Caco-2 (cell line): ENCODE data around the gene KIAA0232. TPM values are rescaled to one million over a fixed set of nuclear protein-coding genes. Genes with fewer than 3 reads are reported as not detected.
A peak's percentile ranks its signal among the peaks of the same experiment; 100 is the strongest.

Experiments
- BruUV-seq: library from RNA; stranded (reverse); fragments of 400-500 nt; replicated peaks from 2 replicates; lab custom pipeline; 2021; lab: Mats Ljungman, UMichigan
- CTCF ChIA-PET: fragments of 300-600 bp; sonication (Branson Sonifier 250); formaldehyde crosslinking; loops from one replicate; lab custom pipeline; 2022; ENCODE audit warnings: antibody characterized with exemption; lab: Charles Lee
- POLR2A ChIA-PET: fragments of 300-600 bp; sonication (Branson Sonifier 250); formaldehyde crosslinking; loops from one replicate; lab custom pipeline; 2022; ENCODE audit warnings: antibody characterized with exemption; lab: Charles Lee
- DNase-seq, 2 experiments: peaks; one replicate each; pipeline versions ENCODE4 v3.0.0 to v3.0.0-alpha.2; 2020 to 2022
- H3K27me3 ChIP-seq: replicated peaks from 2 replicates; pipeline ENCODE4 v1.6.0; 2011; ENCODE audit warnings: low read length; ENCODE audit not compliant: control insufficient read depth, insufficient read depth
- H3K36me3 ChIP-seq: 2 replicates; pipeline ENCODE4 v1.5.1; 2011; ENCODE audit warnings: low read length; ENCODE audit not compliant: control insufficient read depth, insufficient read depth
- H3K4me1 ChIP-seq: fragments of 250-450 bp; sonication (Bioruptor Pico); 2 replicates; pipeline ENCODE4 v1.5.1; 2020; ENCODE audit warnings: mild to moderate bottlenecking
- H3K4me3 ChIP-seq: 2 replicates; pipeline ENCODE4 v1.5.1; 2011; ENCODE audit warnings: low read depth, mild to moderate bottlenecking, control low read depth, low read length
- H3K9me3 ChIP-seq: fragments of 250-450 bp; sonication (Bioruptor Pico); 2 replicates; pipeline ENCODE4 v1.5.1; 2020; ENCODE audit warnings: mild to moderate bottlenecking, moderate library complexity
- H3K27ac Mint-ChIP-seq: one replicate; pipeline ENCODE4 v1.8.0; 2022; ENCODE audit warnings: mixed read lengths; ENCODE audit not compliant: unreplicated experiment
- H3K27me3 Mint-ChIP-seq: one replicate; pipeline ENCODE4 v1.8.0; 2022; ENCODE audit warnings: mixed read lengths; ENCODE audit not compliant: insufficient read depth, unreplicated experiment
- H3K36me3 Mint-ChIP-seq: one replicate; pipeline ENCODE4 v1.8.0; 2022; ENCODE audit warnings: mild to moderate bottlenecking, mixed read lengths; ENCODE audit not compliant: insufficient read depth, unreplicated experiment
- H3K4me1 Mint-ChIP-seq: one replicate; pipeline ENCODE4 v1.8.0; 2022; ENCODE audit warnings: low read depth, mixed read lengths; ENCODE audit not compliant: unreplicated experiment
- H3K4me3 Mint-ChIP-seq: one replicate; pipeline ENCODE4 v1.8.0; 2022; ENCODE audit warnings: mild to moderate bottlenecking, moderate library complexity, mixed read lengths; ENCODE audit not compliant: unreplicated experiment
- H3K9me3 Mint-ChIP-seq: one replicate; pipeline ENCODE4 v1.8.0; 2022; ENCODE audit warnings: mixed read lengths; ENCODE audit not compliant: unreplicated experiment
- CTCF ChIP-seq, 2 experiments: fragments of 200-600 bp in 1 of 2; IDR thresholded peaks; 1 replicate in 1 of 2; 2 replicates in 1 of 2; pipeline versions ENCODE4 v1.5.1 to v1.8.0; 2011 to 2022; ENCODE audit warnings: antibody characterized with exemption in 1 of 2, control low read depth in 1 of 2, inconsistent platforms in 1 of 2, low read depth in 1 of 2, low read length in 1 of 2, mild to moderate bottlenecking in 1 of 2, moderate library complexity in 1 of 2; ENCODE audit not compliant: insufficient read depth in 1 of 2, severe bottlenecking in 1 of 2, unreplicated experiment in 1 of 2
- intact Hi-C: fragments of 100-400 bp; cut with micrococcal nuclease; formaldehyde crosslinking; loops from one replicate; pipeline ENCODE4 v1.10.0; 2022; ENCODE audit not compliant: unreplicated experiment
- total RNA-seq: library from RNA; stranded (reverse); gene quantifications from 2 replicates; pipeline ENCODE4 v1.2.3, GENCODE V29; 2022

The KIAA0232 gene
- total RNA-seq, 1 experiment from 2014 or later, result 19.7 TPM

- H3K4me1 ChIP-seq, result no peaks in the 10 kb centered on the region
- no peak overlapping the region for H3K4me3 ChIP-seq
- no peak overlapping the region for H3K4me3 Mint-ChIP-seq
- H3K36me3 ChIP-seq, result peaks cover 2% of the 10 kb centered on the region
- intact Hi-C loops, result no loop called here
- no peak for DNase-seq
- H3K27me3 Mint-ChIP-seq, result no peaks in the 10 kb centered on the region
- no peak overlapping the region for H3K27ac Mint-ChIP-seq
- H3K9me3 ChIP-seq, result no peaks in the 10 kb centered on the region
- H3K9me3 Mint-ChIP-seq, result no peaks in the 10 kb centered on the region
- H3K27me3 ChIP-seq, result no peaks in the 10 kb centered on the region
- ChIA-PET CTCF (interaction anchor here (0.5 to 2.9 kb wide), 14 partner anchors 8 to 200 kb away, joined by 3 to 50 read pairs (median 5); partner anchors contain the start of gene BLOC1S4), POLR2A (no interaction called here)
- BruUV-seq, result no TSS peak
- H3K4me1 Mint-ChIP-seq, result no peaks in the 10 kb centered on the region
- H3K36me3 Mint-ChIP-seq, result peaks cover 62% of the 10 kb centered on the region
- peak in 1 of 2 experiments; percentile 4 for TF ChIP-seq CTCF (IDR thresholded peaks at IDR 0.05; ENCODE audit: insufficient read depth in 1 of 2, low read depth in 1 of 2, low read length in 1 of 2, severe bottlenecking in 1 of 2, unreplicated experiment in 1 of 2)
Measured at GRCh38 chr4:6873291-6873690, 90.8 kb downstream of the KIAA0232 start.

GRCh38 chr4:6873792-6874461 is 91.4 kb downstream of the KIAA0232 start:
- Mint-ChIP-seq H3K4me1 (no peaks in the 10 kb centered on the region), H3K27me3 (no peaks in the 10 kb centered on the region), H3K27ac (no peak overlapping the region), H3K9me3 (no peaks in the 10 kb centered on the region), H3K4me3 (no peak overlapping the region), H3K36me3 (peaks cover 55% of the 10 kb centered on the region)
- POLR2A ChIA-PET, result no interaction called here
- Histone ChIP-seq H3K9me3 (no peaks in the 10 kb centered on the region), H3K4me1 (no peaks in the 10 kb centered on the region), H3K36me3 (peaks cover 2% of the 10 kb centered on the region), H3K4me3 (no peak overlapping the region), H3K27me3 (no peaks in the 10 kb centered on the region)
- CTCF ChIA-PET, result interaction anchor here (0.6 to 2.9 kb wide), 13 partner anchors 8 to 200 kb away, joined by 3 to 50 read pairs (median 5); partner anchors contain the start of gene BLOC1S4
- intact Hi-C loops, result loop anchor here (1.0 to 2.0 kb wide), 2 partner anchors 91 to 154 kb away; partner anchors contain the start of gene KIAA0232
- BruUV-seq, result no TSS peak
- peak; percentile 57 to 68 for DNase-seq
- peak; percentile 74 to 77 for TF ChIP-seq CTCF (IDR thresholded peaks at IDR 0.05; ENCODE audit: insufficient read depth in 1 of 2, low read depth in 1 of 2, low read length in 1 of 2, severe bottlenecking in 1 of 2, unreplicated experiment in 1 of 2)

- Mint-ChIP-seq H3K4me1 (no peaks in the 10 kb centered on the region), H3K36me3 (peaks cover 52% of the 10 kb centered on the region), H3K27ac (no peak overlapping the region), H3K27me3 (no peaks in the 10 kb centered on the region), H3K9me3 (no peaks in the 10 kb centered on the region), H3K4me3 (no peak overlapping the region)
- BruUV-seq, result no TSS peak
- Histone ChIP-seq H3K36me3 (peaks cover 2% of the 10 kb centered on the region), H3K4me3 (no peak overlapping the region), H3K27me3 (no peaks in the 10 kb centered on the region), H3K4me1 (no peaks in the 10 kb centered on the region), H3K9me3 (no peaks in the 10 kb centered on the region)
- DNase-seq, result no peak
- ChIA-PET CTCF (interaction anchor here (2.9 kb wide), 1 partner anchor 157 kb away, joined by 50 read pairs; the partner anchor contains the start of gene BLOC1S4), POLR2A (no interaction called here)
- intact Hi-C loops, result loop anchor here (1.0 to 2.0 kb wide), 2 partner anchors 92 to 155 kb away; partner anchors contain the start of gene KIAA0232
- TF ChIP-seq CTCF (IDR thresholded peaks at IDR 0.05; ENCODE audit: insufficient read depth in 1 of 2, low read depth in 1 of 2, low read length in 1 of 2, severe bottlenecking in 1 of 2, unreplicated experiment in 1 of 2), result no peak
Measured at GRCh38 chr4:6874981-6875380, 92.5 kb downstream of the KIAA0232 start.
